Thymus (tissue), 14 donors: Measurements from ENCODE around the gene DACH2. TPM values are rescaled to one million over a fixed set of nuclear protein-coding genes. Genes with fewer than 3 reads are reported as not detected.

Source experiments
- DNase-seq, 9 donors: peaks; one replicate each; pipeline ENCODE4 v3.0.0-alpha.2; 2013; ENCODE audit warnings: low spot score in 9 of 9, low read depth in 6 of 9, missing footprints in 1 of 9
- H3K27ac ChIP-seq, 2 donors: one replicate each; pipeline ENCODE4 v1.5.1; 2013; ENCODE audit warnings: control low read depth in 1 of 2, low read depth in 1 of 2, low read length in 1 of 2, mild to moderate bottlenecking in 1 of 2, moderate library complexity in 1 of 2
- H3K27me3 ChIP-seq, 2 donors: one replicate each; pipeline ENCODE4 v1.5.1; 2013; ENCODE audit warnings: low read length in 1 of 2; ENCODE audit not compliant: control insufficient read depth in 2 of 2, insufficient read depth in 1 of 2
- H3K36me3 ChIP-seq, 2 donors: one replicate each; pipeline ENCODE4 v1.5.1; 2013; ENCODE audit warnings: low read length in 1 of 2, mild to moderate bottlenecking in 1 of 2, moderate library complexity in 1 of 2; ENCODE audit not compliant: control insufficient read depth in 2 of 2, insufficient read depth in 2 of 2
- H3K4me1 ChIP-seq, 2 donors: one replicate each; pipeline ENCODE4 v1.5.1; 2013; ENCODE audit warnings: low read length in 2 of 2; ENCODE audit not compliant: control insufficient read depth in 2 of 2, insufficient read depth in 2 of 2
- H3K4me3 ChIP-seq, 2 donors: one replicate each; pipeline ENCODE4 v1.5.1; 2013; ENCODE audit warnings: low read length in 2 of 2, control low read depth in 1 of 2, mild to moderate bottlenecking in 1 of 2
- H3K9me3 ChIP-seq, 2 donors: one replicate each; pipeline ENCODE4 v1.5.1; 2013; ENCODE audit warnings: low read length in 1 of 2, mild to moderate bottlenecking in 1 of 2; ENCODE audit not compliant: control insufficient read depth in 2 of 2, insufficient read depth in 1 of 2
- WGBS: extraction: QIAGEN DNeasy Blood & Tissue Kit; methylation state at CpG from one replicate; pipeline ENCODE4 v1.1.7; 2013; 5-methylcytosine and 5-hydroxymethylcytosine counted together
- long read RNA-seq, 10 donors: transcript quantifications; one replicate each; lab custom pipeline, GENCODE V29; 2026
- polyA plus RNA-seq: library from polyadenylated mRNA; stranded (reverse); fragments of 200-250 nt; gene quantifications from one replicate; pipeline ENCODE4 v1.2.3, GENCODE V29; 2013
- total RNA-seq: library from RNA; stranded (reverse); fragments of 120-200 nt; gene quantifications from one replicate; pipeline ENCODE4 v1.2.4, GENCODE V29; 2013
- donor health status: healthy.

The DACH2 gene
- total RNA-seq (0.05 TPM), polyA plus RNA-seq (0.09 TPM)
- long read RNA-seq, donor 1, result 0 reads
- long read RNA-seq, donor 2, result 0 reads
- long read RNA-seq, donor 3, result 0 reads
- long read RNA-seq, donor 4, result 0 reads
- long read RNA-seq, donor 5, result 0 reads
- long read RNA-seq, donor 6, result 0 reads
- long read RNA-seq, donor 7, result 0 reads
- long read RNA-seq, donor 8, result 0 reads
- long read RNA-seq, donor 9, result 0 reads
- long read RNA-seq, donor 10, result 0 reads

DNA sequence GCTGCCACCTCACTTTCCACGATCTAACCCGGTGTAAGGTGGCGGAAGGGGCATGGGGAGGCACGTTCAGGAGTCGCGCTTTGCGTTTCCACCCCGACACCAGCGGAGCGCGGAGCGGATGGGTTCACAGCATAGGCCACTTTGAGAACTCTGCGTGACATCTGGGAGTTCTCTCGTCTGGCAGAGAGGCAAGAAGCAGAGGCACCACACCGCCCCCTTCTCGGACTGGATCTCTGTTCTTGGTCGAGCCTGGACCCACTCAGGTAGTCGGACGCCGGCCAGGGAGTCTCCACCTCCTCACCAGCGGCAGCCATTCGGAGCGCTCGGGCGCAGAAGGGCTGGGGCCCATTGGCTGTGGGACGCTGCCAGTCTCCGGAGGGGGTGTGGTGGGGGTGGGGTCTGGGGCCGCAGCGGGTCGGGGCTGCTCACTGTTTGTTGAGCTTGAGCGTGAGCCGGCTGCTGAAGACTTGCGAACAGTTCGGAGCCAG is at the start of gene DACH2:
Gene DACH2, plus strand, starts transcription at position 428 of the 488 bp plus-strand sequence.
- Histone ChIP-seq H3K4me3 (peak within 1 kb of the TSS; percentile 17 to 29), H3K27ac (no peak within 1 kb of the TSS), H3K4me1 (no peaks in the 10 kb centered on the region), H3K27me3 (peaks cover 0 to 23% of the 10 kb centered on the region in 2 donors), H3K9me3 (no peaks in the 10 kb centered on the region), H3K36me3 (no peaks in the 10 kb centered on the region)
- 3% methylated on average over 34 of the region's 34 CpGs for WGBS
- peak in 3 of 9 donors; percentile 10 to 17 (median 15) for DNase-seq

GRCh38 chrX:86102341-86102740 is 45.9 kb upstream of the DACH2 start:
- Histone ChIP-seq H3K4me3 (no peak overlapping the region), H3K9me3 (no peaks in the 10 kb centered on the region), H3K36me3 (no peaks in the 10 kb centered on the region), H3K27me3 (no peaks in the 10 kb centered on the region), H3K4me1 (no peaks in the 10 kb centered on the region), H3K27ac (no peak overlapping the region)
- WGBS, result 91% methylated on average over 2 of the region's 2 CpGs
- DNase-seq, result no peak

GRCh38 chrX:86103061-86103460 is 45.2 kb upstream of the DACH2 start:
- DNase-seq, result no peak
- no peaks in the 10 kb centered on the region for H3K4me1 ChIP-seq
- H3K36me3 ChIP-seq, result no peaks in the 10 kb centered on the region
- no peak overlapping the region for H3K27ac ChIP-seq
- WGBS, result 97% methylated on average over 1 of the region's 1 CpG
- H3K27me3 ChIP-seq, result no peaks in the 10 kb centered on the region
- H3K9me3 ChIP-seq, result no peaks in the 10 kb centered on the region
- no peak overlapping the region for H3K4me3 ChIP-seq

GRCh38 chrX:86104526-86104925 is 43.7 kb upstream of the DACH2 start:
- WGBS, result 87% methylated on average over 1 of the region's 1 CpG
- no peak overlapping the region for H3K27ac ChIP-seq
- H3K9me3 ChIP-seq, result no peaks in the 10 kb centered on the region
- no peaks in the 10 kb centered on the region for H3K27me3 ChIP-seq
- no peak for DNase-seq
- H3K4me1 ChIP-seq, result no peaks in the 10 kb centered on the region
- no peaks in the 10 kb centered on the region for H3K36me3 ChIP-seq
- H3K4me3 ChIP-seq, result no peak overlapping the region

GRCh38 chrX:86121916-86122315 is 26.3 kb upstream of the DACH2 start:
- no peaks in the 10 kb centered on the region for H3K27me3 ChIP-seq
- no peaks in the 10 kb centered on the region for H3K36me3 ChIP-seq
- 91% methylated on average over 1 of the region's 1 CpG for WGBS
- peaks cover 0 to 5% of the 10 kb centered on the region in 2 donors for H3K9me3 ChIP-seq
- no peak overlapping the region for H3K4me3 ChIP-seq
- no peaks in the 10 kb centered on the region for H3K4me1 ChIP-seq
- H3K27ac ChIP-seq, result no peak overlapping the region
- no peak for DNase-seq

GRCh38 chrX:86133761-86134160 is 14.5 kb upstream of the DACH2 start:
- WGBS, result 11% methylated on average over 3 of the region's 3 CpGs
- Histone ChIP-seq H3K27me3 (no peaks in the 10 kb centered on the region), H3K27ac (no peak overlapping the region), H3K4me3 (no peak overlapping the region), H3K36me3 (no peaks in the 10 kb centered on the region), H3K4me1 (no peaks in the 10 kb centered on the region), H3K9me3 (no peaks in the 10 kb centered on the region)
- DNase-seq, result no peak

DNA sequence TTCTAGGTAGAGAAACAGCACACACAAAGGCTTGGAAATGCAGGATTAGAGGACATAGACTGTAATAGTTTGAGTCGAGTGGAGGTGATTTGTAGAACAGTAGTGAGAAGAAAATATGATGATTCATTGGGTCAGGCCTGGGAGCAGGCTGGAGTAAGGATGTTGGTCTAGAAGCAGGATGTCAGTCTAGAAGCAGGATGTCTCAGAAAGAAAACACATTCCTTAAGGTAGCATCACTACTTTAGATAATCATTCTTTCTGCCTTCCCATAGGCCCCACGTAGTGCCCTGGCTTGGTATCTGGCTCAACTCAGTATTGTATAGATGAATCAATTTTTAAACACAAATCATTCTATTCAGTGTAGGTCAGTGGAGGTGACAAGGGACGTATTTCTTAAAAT is 11.2 kb upstream of the DACH2 start:
- 90% methylated on average over 3 of the region's 3 CpGs for WGBS
- H3K36me3 ChIP-seq, result no peaks in the 10 kb centered on the region
- H3K27me3 ChIP-seq, result no peaks in the 10 kb centered on the region
- H3K4me3 ChIP-seq, result no peak overlapping the region
- no peak overlapping the region for H3K27ac ChIP-seq
- no peak for DNase-seq
- no peaks in the 10 kb centered on the region for H3K9me3 ChIP-seq
- H3K4me1 ChIP-seq, result no peaks in the 10 kb centered on the region

GRCh38 chrX:86141786-86142185 is 6.5 kb upstream of the DACH2 start:
- 79% methylated on average over 1 of the region's 1 CpG for WGBS
- H3K36me3 ChIP-seq, result no peaks in the 10 kb centered on the region

GRCh38 chrX:86146102-86146501 is 2.1 kb upstream of the DACH2 start:
- DNase-seq, result no peak
- H3K27me3 ChIP-seq, result peaks cover 0 to 23% of the 10 kb centered on the region in 2 donors
- no peaks in the 10 kb centered on the region for H3K9me3 ChIP-seq
- H3K4me1 ChIP-seq, result no peaks in the 10 kb centered on the region
- H3K4me3 ChIP-seq, result no peak overlapping the region
- H3K27ac ChIP-seq, result no peak overlapping the region
- no peaks in the 10 kb centered on the region for H3K36me3 ChIP-seq
- WGBS, result 92% methylated on average over 4 of the region's 4 CpGs

More at GRCh38 chrX:86141786-86142185, 6.5 kb upstream of the DACH2 start:
- H3K4me1 ChIP-seq, result no peaks in the 10 kb centered on the region
- H3K27me3 ChIP-seq, result no peaks in the 10 kb centered on the region
- DNase-seq, result no peak
- H3K4me3 ChIP-seq, result no peak overlapping the region
- H3K9me3 ChIP-seq, result no peaks in the 10 kb centered on the region
- no peak overlapping the region for H3K27ac ChIP-seq
